PFSK-1 (cell line): ENCODE results near the gene BRF1.

ENCODE experiments used
- FOXP2 ChIP-seq: optimal IDR thresholded peaks from 2 replicates; pipeline ENCODE3; 2011; ENCODE audit warnings: borderline replicate concordance, control low read depth, inconsistent platforms; ENCODE audit not compliant: insufficient read depth; ENCODE audit errors: extremely low read length, extremely low read depth
- POLR2AphosphoS5 ChIP-seq: IDR thresholded peaks from 2 replicates; pipeline ENCODE4 v1.6.1; 2012; ENCODE audit warnings: low read depth, mild to moderate bottlenecking, control low read depth, low read length, moderate library complexity
- REST ChIP-seq, 2 experiments: IDR thresholded peaks; 2 replicates each; pipeline versions ENCODE4 v1.6.1 to v1.8.0; 2011 to 2012; ENCODE audit warnings: low read depth in 2 of 2, low read length in 2 of 2, control low read depth in 1 of 2, inconsistent platforms in 1 of 2, mild to moderate bottlenecking in 1 of 2, moderate library complexity in 1 of 2; ENCODE audit not compliant: insufficient read depth in 1 of 2
- SIN3A ChIP-seq: IDR thresholded peaks from 2 replicates; pipeline ENCODE4 v1.6.1; 2012; ENCODE audit warnings: mild to moderate bottlenecking, low read length, moderate library complexity, borderline replicate concordance; ENCODE audit not compliant: insufficient read depth
- TAF1 ChIP-seq: IDR thresholded peaks from 2 replicates; pipeline ENCODE4 v1.6.1; 2012; ENCODE audit warnings: low read length, control low read depth, borderline replicate concordance; ENCODE audit not compliant: insufficient read depth

The BRF1 gene

GRCh38 chr14:105299654-105300541, 903 bp downstream of the BRF1 start:
- TF ChIP-seq TAF1 (no peak), POLR2AphosphoS5 (no peak), SIN3A (no peak), REST (IDR thresholded peaks at IDR 0.05; ENCODE audit: insufficient read depth in 1 of 2, low read depth in 2 of 2, low read length in 2 of 2) (no peak), FOXP2 (no peak)

GRCh38 chr14:105294142-105294597, 6.6 kb downstream of the BRF1 start:
- TF ChIP-seq POLR2AphosphoS5 = no peak
- TF ChIP-seq TAF1 = no peak
- no peak for TF ChIP-seq REST (IDR thresholded peaks at IDR 0.05; ENCODE audit: insufficient read depth in 1 of 2, low read depth in 2 of 2, low read length in 2 of 2)
- TF ChIP-seq SIN3A = no peak
- TF ChIP-seq FOXP2 = no peak

GRCh38 chr14:105292826-105293711, 7.7 kb downstream of the BRF1 start:
- no peak for TF ChIP-seq SIN3A
- TF ChIP-seq POLR2AphosphoS5 = no peak
- TF ChIP-seq TAF1 = no peak
- TF ChIP-seq REST (IDR thresholded peaks at IDR 0.05; ENCODE audit: insufficient read depth in 1 of 2, low read depth in 2 of 2, low read length in 2 of 2) = no peak
- TF ChIP-seq FOXP2 = no peak

GRCh38 chr14:105290621-105291346, 10.0 kb downstream of the BRF1 start:
- no peak for TF ChIP-seq POLR2AphosphoS5
- no peak for TF ChIP-seq REST (IDR thresholded peaks at IDR 0.05; ENCODE audit: insufficient read depth in 1 of 2, low read depth in 2 of 2, low read length in 2 of 2)
- no peak for TF ChIP-seq TAF1
- no peak for TF ChIP-seq SIN3A
- TF ChIP-seq FOXP2 = no peak
